SK-N-DZ (cell line): ENCODE results near the gene PPM1B. TPM values are rescaled to one million over a fixed set of nuclear protein-coding genes. Genes with fewer than 3 reads are reported as not detected.
"Not testable (repeated sequence)": the region's sequence is repeated elsewhere in the genome, so short reads cannot be mapped to it uniquely, and the experiment has no call there.

Experiments used
- DNase-seq: peaks from one replicate; pipeline ENCODE4 v3.0.0-alpha.2; 2015; ENCODE audit warnings: low spot score
- polyA plus RNA-seq, 2 experiments: library from polyadenylated mRNA; depleted of rRNA; stranded (reverse); fragments of >200 nt; gene quantifications; 2 replicates each; pipeline ENCODE4 v1.2.3, GENCODE V29; 2014

The PPM1B gene
- 26.7 and 29.7 TPM in 2 replicates for polyA plus RNA-seq (2014; cell fraction: cytosol; rRNA removed)
- 19.2 and 21.8 TPM in 2 replicates for polyA plus RNA-seq (2014; cell fraction: nucleus; rRNA removed)

DNA sequence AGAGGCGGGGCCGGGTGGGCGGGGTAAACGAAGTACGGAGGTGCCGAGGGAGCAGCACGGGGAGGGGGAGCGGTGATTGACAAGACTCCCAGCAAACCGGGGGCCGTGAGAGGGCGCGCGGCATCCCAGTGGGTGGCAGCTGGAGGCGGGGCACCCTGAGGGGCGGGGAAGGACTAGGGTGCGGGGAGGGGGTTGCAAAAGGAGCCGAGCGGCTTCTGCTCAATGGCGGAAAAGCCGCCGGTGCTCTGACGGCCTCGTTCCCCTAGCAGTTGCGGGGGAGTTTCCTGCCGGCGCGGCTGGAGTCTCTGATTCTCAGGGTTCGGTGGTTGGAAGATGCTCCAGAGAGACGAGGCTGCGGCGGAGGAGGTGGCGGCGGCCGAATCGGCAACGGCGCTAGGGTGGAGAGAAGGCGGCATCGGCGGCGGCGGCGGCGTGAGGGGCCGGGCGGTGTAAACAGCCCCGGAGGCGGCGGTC, at the start of gene PPM1B:
Gene PPM1B (plus strand): TSS at position 195 of the 474 bp plus-strand sequence. CDS start 32,325 bp downstream, outside the sequence.
- no peak for DNase-seq

DNA sequence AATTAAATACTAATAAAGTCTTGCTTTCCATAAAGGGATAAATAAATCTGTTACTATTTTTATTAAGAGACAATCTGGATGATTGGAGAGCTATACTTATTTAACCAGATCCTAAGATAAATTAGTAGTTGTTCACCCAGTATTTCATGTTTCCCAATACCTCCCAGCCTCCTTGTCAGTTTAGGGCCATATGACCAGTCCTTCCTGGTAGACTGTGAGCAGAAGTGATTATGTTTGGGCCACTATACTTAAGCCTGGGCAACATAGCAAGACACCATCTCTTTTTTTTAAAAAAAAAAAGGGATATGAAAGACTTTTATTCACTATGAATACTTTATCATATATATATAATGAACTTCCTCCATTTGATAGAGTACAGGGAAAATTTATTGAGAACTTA, 48.8 kb upstream of the PPM1B start:
- DNase-seq: no peak

DNA sequence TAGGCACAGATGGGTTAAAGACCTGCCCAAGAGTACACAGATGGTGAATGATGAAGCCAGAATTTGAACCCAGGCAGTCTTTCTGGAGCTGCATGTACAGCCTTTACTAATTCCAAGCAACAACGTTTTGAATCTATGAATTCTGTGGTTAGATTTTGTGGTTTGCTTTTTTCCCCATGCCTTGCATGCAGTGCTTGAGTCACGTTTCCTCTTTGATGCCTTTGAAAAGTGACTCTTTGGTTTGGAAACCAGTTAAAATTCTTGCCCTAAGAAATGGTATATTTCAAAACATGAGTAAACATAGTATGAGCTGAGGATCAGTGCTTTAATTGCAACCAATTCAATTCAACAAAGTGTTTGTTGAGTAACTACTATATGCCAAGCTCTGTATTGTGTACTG, 48.2 kb upstream of the PPM1B start:
- DNase-seq: no peak

DNA sequence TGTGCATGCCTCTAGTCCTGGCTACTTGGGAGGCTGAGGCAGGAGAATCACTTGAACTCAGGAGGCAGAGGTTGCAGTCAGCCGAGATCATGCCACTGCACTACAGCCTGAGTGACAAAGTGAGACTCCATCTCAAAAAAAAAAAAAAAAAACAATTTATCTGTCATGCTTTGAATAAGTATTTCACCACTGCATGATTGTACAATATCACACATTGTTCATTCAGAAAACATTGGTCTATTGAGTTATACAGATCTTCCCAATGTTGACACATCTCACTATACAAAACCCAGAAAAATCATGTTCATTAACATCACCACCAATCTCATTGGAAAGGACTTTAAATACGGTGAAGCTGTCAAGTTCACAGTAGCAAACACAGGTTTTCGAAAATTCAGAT, 46.8 kb upstream of the PPM1B start:
- DNase-seq: no peak

DNA sequence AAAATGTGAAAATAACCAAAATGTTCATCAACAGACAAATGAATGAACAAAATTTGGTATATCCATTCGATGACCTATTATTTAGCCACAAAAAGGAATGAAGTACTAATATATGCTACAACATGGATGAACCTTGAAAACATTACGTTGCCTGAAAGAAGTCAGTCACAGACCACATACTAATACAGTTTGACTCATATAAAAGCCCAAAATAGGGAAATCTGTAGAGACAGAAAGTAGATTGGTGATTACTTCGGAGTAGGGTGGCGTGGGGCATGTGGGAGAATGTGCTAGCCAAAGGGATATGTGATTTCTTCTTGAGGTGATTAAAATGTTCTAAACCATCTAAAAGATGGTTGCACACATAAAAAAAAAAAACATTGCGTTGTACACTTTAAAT, 44.2 kb upstream of the PPM1B start:
- no peak for DNase-seq

DNA sequence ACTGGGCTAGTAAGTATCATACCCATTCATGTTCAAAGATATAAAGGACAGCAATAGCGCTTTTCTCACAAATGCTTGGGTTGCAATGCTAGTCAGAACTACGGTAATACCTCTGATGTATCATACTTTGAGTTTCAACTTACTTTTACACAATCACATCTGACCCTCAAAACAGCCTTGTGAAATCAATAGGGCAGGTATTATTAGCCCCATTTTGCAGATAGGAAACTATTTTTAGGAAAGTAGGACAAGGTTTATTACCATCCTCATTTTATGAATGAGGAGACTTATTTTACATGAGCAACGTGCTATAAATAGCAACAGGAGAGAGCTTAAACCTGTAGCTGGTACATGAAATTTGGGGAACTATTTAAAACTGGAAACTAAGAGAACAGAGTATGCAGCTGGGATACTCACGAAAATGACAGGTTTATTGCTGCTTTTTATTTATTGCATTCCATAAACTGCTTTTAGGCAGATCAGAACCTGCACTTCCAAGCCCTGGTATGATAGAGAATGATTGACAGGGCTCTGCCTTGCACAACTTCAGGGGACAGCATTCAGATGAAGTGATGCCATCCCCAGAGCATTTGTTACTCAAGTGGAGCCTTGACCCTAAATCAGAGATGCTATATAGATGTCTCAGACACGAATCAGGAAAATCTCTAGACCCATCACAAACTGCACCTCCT, 42.4 kb upstream of the PPM1B start:
- DNase-seq: no peak

DNA sequence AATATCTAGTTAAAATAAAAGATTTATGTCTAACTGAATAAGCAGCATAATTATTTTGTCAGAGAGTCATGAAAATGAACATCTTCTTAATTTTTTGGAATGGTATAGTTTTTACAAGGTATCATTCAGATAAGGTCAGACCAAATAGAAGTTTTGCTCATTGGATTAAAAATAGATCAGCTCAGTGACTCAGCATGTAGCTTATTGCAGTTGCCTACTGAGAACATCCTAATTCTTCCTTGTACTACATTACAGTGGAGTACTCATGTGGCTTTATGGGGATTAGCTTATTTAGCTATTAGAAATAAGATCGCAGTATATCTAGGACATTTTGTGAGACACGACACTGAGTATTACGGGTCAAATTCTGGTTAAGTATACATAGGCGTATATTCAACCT, 38.2 kb upstream of the PPM1B start:
- DNase-seq: no peak

DNA sequence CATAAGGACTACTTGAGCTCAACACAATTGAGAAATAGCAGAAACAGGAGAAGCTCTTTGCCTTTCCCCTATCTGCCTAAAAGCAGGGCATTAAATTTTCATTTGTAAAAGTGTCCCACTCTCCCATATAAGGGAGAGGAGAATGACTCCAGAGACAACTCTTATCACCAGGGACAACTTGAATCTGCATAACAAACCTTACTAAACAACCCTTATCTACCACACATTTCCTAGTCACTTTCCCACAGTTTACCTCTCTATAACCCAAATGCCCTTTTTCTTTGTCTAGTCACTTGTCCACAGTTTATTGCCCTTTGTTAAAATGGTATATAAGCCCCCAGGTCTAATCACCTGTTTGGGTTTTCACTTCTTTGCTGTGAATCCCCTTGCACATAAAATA, 37.5 kb upstream of the PPM1B start:
- no peak for DNase-seq

DNA sequence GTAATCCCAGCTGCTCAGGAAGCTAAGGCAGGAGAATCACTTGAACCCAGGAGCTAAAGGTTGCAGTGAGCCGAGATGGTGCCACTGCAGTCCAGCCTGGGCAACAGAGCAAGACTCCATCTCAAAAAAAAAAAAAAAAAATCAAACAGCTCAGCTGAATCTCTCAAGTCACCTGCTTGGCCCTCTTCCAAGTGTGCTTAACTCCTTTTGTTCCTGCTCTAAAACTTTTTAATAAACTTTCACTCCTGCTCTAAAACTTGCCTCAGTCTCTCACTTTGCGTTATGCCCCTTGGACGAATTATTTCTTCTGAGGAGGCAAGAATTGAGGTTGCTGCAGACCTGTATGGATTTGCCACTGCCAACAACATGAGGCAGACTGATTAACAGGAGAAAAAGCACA, 35.1 kb upstream of the PPM1B start:
- not testable (repeated sequence) for DNase-seq

DNA sequence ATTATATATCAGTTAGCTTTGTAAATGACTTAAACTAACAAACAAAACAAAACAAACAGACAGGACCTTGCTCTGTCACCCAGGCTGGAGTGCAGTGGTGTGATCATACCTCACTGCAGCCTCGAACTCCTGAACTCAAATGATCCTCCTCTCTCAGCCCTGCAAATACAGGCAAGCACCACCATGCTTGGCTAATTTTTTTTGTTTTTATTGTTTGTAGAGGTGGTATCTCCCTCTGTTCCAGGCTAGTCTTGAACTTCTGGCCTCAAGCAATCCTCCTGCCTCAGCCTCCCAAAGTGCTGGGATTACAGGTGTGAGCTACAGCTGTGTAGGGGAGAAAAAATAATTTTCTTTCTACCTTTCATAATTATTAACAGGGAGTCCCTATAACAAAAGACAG, 33.8 kb upstream of the PPM1B start:
- no peak for DNase-seq

DNA sequence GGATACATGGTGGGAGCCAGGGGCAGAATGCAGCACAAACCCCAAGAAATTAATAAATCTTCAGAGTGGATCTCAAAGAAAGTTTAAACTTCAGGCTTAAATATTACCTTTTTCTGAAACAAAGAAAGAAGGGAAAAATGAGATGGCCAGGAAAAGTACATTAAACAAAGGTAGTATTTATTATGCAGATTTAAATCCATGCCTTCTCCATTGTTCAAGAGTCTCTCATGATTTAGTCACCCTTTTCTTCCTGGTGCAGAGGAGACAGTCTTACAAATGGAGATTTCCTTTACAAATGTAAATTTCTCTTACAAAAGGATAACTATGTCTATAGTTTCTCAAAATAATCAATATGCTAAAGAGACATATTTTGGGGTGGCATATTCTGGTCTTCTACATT, 33.4 kb upstream of the PPM1B start:
- no peak for DNase-seq

DNA sequence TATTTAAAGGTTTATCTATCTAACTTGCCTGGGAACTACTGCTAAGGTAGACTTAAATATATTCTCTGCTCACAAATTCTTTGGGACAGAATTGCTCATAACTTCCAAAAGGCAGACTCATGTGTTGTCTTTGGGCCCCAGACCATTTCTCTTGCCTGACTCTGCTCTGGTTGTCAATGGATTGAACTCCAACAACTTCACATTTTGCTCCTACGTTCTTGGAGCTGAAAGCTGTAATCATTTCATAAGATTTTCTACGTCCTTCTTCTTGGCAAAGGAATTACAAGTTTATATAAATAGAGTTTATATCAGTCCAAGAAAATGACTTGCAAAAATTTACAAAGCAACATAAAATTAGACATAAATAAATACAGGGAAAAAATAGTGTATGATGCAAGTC, 32.9 kb upstream of the PPM1B start:
- no peak for DNase-seq

DNA sequence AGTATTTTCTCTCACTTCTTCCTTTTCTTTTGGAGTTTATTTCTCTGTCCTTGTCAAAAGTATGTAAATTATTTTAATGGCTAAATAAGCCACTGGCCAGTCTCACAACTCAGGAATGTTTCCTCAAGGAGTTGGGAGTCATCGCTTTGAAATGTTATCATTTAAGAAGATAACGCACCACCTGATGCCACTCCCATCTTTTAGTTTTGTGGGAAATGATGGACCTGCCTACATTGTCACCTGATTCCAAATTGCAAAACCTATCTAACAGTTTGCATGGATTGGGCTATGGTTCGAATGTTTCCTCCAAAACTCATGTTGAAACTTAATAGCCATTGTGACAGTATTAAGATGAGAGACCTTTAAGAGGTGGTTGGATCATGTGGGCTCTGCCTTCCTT, 32.4 kb upstream of the PPM1B start:
- no peak for DNase-seq

DNA sequence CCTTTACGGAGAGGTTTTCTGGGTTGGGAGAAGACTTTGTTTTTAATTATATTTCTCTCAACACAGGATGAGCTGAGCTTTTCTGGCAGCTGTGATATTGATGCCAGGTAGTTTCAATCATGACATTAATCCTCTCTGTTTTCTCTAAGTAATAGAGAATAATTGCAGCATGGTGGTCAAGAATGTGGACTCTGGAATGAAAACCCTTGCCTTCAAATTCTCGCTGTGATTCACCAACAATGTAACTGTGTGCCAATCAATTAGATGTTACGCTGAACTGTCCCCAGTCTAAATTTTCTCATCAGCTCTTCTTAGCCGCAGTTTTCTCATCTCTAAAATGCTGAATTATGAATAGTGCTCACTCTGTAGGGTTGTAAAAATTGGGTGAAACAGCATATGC, 31.6 kb upstream of the PPM1B start:
- DNase-seq: no peak

DNA sequence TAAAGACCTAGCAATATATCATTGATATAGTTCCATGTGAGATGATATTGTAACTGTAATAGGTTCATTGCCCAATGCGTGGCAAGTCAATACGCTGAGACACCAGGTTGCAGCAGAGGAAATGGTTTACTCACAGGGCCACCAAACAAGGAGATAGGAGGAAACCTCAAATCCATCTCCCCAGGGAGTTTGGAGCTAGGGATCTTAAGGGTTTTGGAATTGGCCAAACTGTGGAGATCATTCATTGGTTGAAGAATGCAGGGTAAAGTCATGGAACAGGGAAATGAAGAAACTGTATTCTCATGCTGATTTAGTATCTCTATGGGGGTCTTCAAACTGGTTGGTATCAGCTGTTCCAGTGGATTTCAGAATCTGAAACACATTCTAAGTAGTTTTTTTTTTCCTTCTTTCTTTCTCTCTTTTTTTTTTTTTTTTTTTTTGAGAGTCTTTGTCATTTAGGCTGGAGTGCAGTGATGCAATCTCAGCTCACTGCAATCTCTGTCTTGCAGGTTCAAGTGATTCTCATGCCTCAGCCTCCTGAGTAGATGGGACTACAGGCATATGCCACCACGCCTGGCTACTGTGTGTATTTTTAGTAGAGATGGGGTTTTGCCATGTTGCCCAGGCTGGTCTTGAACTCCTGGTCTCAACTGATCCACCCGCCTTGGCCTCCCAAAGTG, 30.7 kb upstream of the PPM1B start:
- DNase-seq: no peak

DNA sequence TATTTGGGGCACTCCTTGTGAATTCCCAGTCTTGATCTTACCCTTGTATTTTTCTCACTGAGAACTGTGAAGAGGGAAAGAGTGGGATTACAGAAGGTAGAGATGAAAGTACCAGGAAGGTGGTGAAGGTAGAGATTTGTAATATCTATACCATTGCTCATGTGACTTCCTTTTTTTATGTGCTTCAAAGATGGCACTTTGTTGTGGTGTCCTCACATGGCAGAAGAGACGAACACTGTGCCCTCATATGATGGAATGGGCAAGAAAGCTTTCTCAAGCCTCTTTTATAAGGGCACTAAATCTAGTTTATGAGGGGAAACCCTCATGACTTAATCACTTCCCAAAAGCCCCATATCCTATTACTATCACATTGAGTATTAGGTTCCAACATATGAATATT, 28.9 kb upstream of the PPM1B start:
- DNase-seq: no peak

DNA sequence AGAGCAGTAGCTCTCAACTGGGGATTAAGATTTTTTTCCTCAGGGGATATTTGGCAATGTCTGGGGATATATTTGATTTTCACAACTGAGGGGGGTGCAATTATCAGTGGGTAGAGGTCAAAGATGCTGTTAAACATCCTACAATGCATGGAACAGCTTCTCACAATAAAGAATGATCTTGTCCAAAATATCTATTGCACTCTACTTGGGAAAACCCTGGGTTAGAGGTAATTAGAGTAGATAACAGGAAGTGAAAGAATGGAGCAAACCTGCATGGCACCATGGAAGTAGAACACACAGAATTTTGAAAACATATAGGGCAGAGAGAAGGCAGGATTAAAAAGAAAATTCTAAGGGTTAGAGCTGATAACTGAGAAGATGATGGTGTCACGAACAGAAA, 26.4 kb upstream of the PPM1B start:
- no peak for DNase-seq

DNA sequence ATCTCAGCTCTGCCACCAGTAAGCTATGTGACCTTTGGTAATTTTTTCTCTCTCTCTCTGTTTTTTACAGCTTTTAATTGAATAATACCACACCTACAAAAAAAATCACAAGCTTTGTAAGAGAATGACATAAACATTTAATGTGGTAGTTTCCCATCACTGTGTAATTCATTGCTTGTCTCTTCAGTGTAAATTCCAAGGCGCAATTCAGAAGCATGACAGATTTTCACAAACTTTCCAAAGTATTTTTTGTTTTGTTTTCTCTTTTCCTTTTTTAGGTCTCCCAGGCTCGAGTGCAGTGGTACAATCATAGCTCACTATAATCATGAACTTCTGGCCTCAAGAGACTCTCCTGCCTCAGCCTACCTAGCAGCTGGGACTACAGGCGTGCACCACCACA, 25.0 kb upstream of the PPM1B start:
- no peak for DNase-seq

DNA sequence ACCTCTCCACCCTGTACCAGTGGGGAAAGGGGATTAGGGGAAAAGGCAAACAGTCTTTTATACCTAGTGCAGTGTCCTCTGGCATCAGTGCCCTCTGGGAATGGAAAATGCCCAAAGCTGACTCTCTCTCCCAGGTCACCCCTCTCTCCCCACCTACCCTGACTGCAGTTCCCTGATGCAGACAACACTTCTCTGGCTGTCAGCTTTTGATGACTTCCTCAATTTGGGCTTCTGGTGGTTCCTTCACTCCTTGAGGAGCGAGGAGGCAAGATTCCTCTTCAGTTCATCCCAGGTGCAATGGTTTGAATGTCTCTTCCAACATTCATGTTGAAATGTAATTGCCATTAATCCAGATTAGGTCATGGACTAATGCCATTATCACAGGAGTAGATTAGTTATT, 19.7 kb upstream of the PPM1B start:
- no peak for DNase-seq

DNA sequence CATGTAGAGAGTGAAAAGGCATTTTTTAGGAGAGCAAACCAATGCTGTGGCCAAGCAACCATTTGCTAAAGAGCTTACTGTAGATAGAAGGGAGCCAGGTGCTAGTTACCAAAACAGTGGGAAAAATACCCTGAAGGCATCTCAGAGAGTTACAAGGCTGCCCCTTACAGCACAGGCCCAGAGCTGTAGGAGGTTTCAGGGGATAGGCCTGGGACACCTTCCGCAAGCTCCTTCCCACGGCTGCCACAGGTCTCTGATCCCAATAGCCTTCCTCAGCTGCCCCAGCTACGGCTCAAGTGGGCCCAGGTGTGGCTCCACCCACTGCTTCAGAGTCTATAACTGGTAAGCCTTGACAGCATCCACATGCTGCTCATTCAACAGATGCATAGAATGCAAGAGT, 18.2 kb upstream of the PPM1B start:
- no peak for DNase-seq

DNA sequence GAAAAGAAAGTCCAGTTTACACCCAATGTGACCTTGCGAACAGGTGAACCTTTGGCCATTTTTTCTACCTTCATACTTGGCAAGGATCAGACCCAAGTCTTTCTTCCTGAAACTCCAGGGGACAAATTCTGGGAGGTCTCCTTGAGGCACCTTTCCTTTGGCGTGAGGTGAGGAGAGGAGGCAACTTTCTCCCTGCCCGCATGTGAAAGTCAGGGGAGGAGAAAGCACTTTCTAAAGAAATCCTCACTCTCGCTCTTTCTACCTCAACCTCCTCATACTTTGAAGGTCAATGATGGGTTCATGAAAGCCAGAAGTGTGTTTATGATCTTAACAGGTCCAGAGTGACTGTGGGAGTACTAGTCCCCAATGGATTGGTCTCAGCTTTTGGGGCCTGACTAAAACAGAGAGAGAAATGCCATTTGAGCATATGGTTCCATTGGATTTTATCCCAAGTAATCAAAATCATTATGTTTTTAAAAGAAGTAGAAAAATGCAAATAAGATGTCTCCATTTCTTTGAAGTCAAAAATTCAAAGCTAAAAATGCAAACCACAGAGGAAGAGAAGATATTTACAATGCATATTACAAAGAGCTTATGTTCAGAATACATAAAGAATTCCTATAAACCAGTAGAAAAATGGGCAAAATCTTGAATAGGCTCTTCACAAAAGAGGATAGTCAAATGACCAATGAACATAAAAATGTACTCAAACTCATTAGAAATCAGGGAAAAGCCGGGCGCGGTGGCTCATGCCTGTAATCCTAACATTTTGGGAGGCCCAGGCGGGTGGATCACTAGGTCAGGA, 15.6 kb upstream of the PPM1B start:
- no peak for DNase-seq

DNA sequence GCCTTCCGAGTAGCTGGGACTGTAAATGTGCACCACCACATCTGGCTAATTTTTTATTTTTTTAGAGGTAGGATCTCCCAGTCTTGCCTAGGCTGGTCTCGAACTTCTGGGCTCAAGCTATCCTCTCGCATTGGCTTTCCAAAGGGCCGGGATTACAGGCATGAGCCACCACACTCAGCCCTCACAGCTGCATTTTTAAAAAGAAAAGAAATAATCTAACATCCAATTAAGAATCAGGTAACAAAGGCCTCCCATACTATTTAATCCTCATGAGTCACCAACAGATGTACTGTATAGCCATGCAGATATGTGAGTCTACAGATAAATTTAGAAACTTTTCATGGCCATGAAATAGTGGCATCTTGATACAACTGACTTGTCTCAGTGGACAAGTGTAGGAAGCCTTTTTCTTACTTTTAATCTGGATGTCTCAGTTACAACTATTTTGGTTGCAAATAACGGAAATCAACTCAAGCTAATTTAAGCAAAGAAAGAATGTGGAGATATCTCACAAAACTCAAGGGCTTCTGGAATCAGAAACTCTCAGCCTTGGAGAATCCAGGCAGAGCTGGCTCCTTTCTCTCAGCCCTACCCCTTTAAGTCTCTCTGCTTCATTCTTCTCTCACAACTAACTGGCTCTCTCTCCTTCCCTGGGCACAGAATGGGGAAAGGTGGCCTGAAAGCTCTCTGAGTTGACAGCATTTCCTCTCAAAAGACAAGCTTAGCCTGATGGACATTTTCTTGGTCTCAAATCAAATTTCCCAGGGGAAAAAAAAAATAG, 12.8 kb upstream of the PPM1B start:
- no peak for DNase-seq
